IPS-18a (cell line): Measurements from ENCODE around the gene AMBRA1.
"Not testable (repeated sequence)": the region's sequence is repeated elsewhere in the genome, so short reads cannot be mapped to it uniquely, and the experiment has no call there.

ENCODE experiments used
- H3K27ac ChIP-seq: one replicate; pipeline ENCODE4 v1.5.1; 2013; ENCODE audit warnings: low read length
- H3K27me3 ChIP-seq: one replicate; pipeline ENCODE4 v1.6.1; 2013; ENCODE audit warnings: mild to moderate bottlenecking, low read length; ENCODE audit not compliant: control insufficient read depth, insufficient read depth
- H3K36me3 ChIP-seq: one replicate; pipeline ENCODE4 v1.6.1; 2013; ENCODE audit warnings: low read depth, low read length; ENCODE audit not compliant: control insufficient read depth
- H3K4me1 ChIP-seq: one replicate; pipeline ENCODE4 v1.6.1; 2013; ENCODE audit warnings: low read depth, low read length; ENCODE audit not compliant: control insufficient read depth
- H3K4me3 ChIP-seq: one replicate; pipeline ENCODE4 v1.5.1; 2013; ENCODE audit warnings: low read length
- H3K9ac ChIP-seq: one replicate; pipeline ENCODE4 v1.6.1; 2013; ENCODE audit warnings: mild to moderate bottlenecking, low read length, moderate library complexity
- H3K9me3 ChIP-seq: one replicate; pipeline ENCODE4 v1.6.1; 2013; ENCODE audit warnings: low read depth, low read length; ENCODE audit not compliant: control insufficient read depth

The AMBRA1 gene

DNA sequence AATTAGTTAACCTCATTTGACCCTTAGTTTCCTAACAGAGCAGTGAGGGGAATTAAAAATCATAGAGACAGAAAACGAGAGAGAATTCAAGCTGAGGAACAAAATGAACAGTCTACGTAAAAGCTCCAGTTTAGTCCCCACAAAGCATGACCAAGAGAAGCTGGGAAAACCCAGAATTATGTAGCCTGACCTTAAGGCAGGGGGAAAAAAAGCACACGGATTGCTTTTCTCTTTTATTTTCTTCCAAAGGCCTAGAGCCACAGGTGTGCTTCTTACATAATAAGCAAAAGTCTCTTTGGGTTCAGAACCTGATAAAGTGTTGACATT is 514 bp upstream of the AMBRA1 start:
- Histone ChIP-seq H3K9me3 (no peaks in the 10 kb centered on the region), H3K27ac (peak overlapping the region; percentile 36), H3K4me1 (peaks cover 10% of the 10 kb centered on the region), H3K36me3 (no peaks in the 10 kb centered on the region), H3K27me3 (no peaks in the 10 kb centered on the region), H3K4me3 (peak overlapping the region; percentile 98), H3K9ac (peak overlapping the region; percentile 82)

GRCh38 chr11:46590740-46591605 is 2.9 kb downstream of the AMBRA1 start:
- Histone ChIP-seq H3K36me3 (no peaks in the 10 kb centered on the region), H3K9ac (no peak overlapping the region), H3K27me3 (no peaks in the 10 kb centered on the region), H3K27ac (no peak overlapping the region), H3K4me1 (peaks cover 10% of the 10 kb centered on the region), H3K9me3 (no peaks in the 10 kb centered on the region), H3K4me3 (no peak overlapping the region)

GRCh38 chr11:46588915-46589314 is 4.9 kb downstream of the AMBRA1 start:
- Histone ChIP-seq H3K36me3 (no peaks in the 10 kb centered on the region), H3K27me3 (no peaks in the 10 kb centered on the region), H3K4me3 (no peak overlapping the region), H3K9ac (no peak overlapping the region), H3K4me1 (peaks cover 6% of the 10 kb centered on the region), H3K27ac (no peak overlapping the region), H3K9me3 (no peaks in the 10 kb centered on the region)

GRCh38 chr11:46588131-46588530 is 5.7 kb downstream of the AMBRA1 start:
- Histone ChIP-seq H3K9ac (no peak overlapping the region), H3K36me3 (no peaks in the 10 kb centered on the region), H3K9me3 (no peaks in the 10 kb centered on the region), H3K27ac (no peak overlapping the region), H3K4me1 (peaks cover 5% of the 10 kb centered on the region), H3K27me3 (no peaks in the 10 kb centered on the region), H3K4me3 (no peak overlapping the region)

DNA sequence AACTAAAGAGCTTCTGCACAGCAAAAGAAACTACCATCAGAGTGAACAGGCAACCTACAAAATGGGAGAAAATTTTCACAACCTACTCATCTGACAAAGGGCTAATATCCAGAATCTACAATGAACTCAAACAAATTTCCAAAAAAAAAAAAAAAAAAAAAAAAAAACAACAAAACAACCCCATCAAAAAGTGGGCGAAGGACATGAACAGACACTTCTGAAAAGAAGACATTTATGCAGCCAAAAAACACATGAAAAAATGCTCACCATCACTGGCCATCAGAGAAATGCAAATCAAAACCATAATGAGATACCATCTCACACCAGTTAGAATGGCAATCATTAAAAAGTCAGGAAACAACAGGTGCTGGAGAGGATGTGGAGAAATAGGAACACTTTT is 10.3 kb downstream of the AMBRA1 start:
- H3K27ac ChIP-seq, H3K4me3 ChIP-seq, H3K9ac ChIP-seq, H3K36me3 ChIP-seq, H3K4me1 ChIP-seq, H3K27me3 ChIP-seq, H3K9me3 ChIP-seq: not testable (repeated sequence)

GRCh38 chr11:46582588-46582987 is 11.2 kb downstream of the AMBRA1 start:
- H3K36me3 ChIP-seq = no peaks in the 10 kb centered on the region
- no peak overlapping the region for H3K4me3 ChIP-seq
- H3K4me1 ChIP-seq = no peaks in the 10 kb centered on the region
- no peak overlapping the region for H3K9ac ChIP-seq
- no peaks in the 10 kb centered on the region for H3K27me3 ChIP-seq
- no peaks in the 10 kb centered on the region for H3K9me3 ChIP-seq
- H3K27ac ChIP-seq = no peak overlapping the region

DNA sequence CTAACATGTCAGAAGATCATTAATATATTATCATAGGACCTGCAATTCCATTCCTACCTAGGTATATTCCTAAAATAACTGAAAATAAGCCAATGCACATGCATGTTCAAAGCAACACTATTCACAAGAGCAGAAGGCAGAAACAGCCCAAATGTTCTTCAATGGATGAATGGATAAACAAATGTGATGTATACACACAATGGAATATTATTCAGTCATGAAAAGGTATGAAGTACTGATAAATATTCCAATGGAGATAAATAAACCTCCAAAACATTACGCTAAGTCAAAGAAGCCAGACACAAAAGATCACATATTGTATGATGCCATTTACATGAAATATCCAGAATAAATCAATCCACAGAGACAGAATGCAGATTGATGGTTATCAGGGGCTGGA is 16.8 kb downstream of the AMBRA1 start:
- no peak overlapping the region for H3K4me3 ChIP-seq
- H3K4me1 ChIP-seq = no peaks in the 10 kb centered on the region
- no peak overlapping the region for H3K27ac ChIP-seq
- no peaks in the 10 kb centered on the region for H3K27me3 ChIP-seq
- no peaks in the 10 kb centered on the region for H3K36me3 ChIP-seq
- no peak overlapping the region for H3K9ac ChIP-seq
- H3K9me3 ChIP-seq = no peaks in the 10 kb centered on the region

DNA sequence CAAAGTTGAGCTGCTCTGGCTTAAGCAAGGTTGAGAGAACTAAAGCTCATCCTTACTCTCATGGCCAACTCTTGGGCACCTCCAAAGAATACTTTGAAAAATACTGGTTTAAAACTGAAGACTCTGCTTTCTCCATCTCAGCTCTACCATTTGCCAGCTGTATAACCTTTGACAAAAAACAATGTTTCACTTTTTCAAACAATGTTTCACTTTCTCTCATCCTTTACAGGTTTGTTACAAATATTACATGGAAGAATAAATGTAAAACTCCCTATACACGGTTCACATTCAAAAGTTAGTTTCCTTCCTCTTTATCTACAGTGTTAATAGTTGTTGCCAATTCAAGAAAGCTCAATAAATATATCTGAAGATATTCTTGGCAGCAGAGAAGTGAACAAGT is 19.2 kb downstream of the AMBRA1 start:
- H3K9me3 ChIP-seq = no peaks in the 10 kb centered on the region
- H3K27ac ChIP-seq = no peak overlapping the region
- no peaks in the 10 kb centered on the region for H3K27me3 ChIP-seq
- H3K4me3 ChIP-seq = no peak overlapping the region
- no peaks in the 10 kb centered on the region for H3K4me1 ChIP-seq
- no peaks in the 10 kb centered on the region for H3K36me3 ChIP-seq
- H3K9ac ChIP-seq = no peak overlapping the region

DNA sequence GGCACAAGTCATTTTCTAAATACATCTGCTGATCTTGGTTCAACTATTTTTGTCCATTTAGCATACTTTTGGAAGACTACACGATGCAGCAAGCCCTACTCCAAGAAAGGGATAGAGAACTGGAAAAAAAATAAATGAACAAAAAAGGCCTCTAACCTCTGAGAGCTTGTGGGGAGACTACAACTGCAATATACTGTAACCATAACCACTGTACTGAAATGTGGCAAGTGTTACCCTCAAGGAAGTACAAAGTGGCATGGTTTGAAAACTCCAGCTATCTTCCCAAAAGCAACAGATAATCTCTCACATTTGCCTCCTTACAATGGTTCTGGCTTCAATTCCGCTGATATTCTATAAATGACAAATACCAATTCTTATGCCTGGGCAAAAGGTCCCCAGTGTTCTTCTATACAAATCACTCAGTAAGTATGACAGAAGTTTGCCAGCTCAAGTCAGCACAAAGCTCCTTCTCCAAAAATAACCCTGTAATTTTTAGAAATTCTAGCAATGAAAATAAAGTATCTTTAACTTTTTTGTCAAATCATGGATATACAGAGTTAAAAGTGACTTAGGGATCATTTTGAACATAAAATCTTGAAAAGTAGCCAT is 22.9 kb downstream of the AMBRA1 start:
- H3K36me3 ChIP-seq = no peaks in the 10 kb centered on the region
- H3K27ac ChIP-seq = no peak overlapping the region
- no peak overlapping the region for H3K4me3 ChIP-seq
- H3K27me3 ChIP-seq = no peaks in the 10 kb centered on the region
- H3K9me3 ChIP-seq = no peaks in the 10 kb centered on the region
- H3K4me1 ChIP-seq = no peaks in the 10 kb centered on the region
- no peak overlapping the region for H3K9ac ChIP-seq

DNA sequence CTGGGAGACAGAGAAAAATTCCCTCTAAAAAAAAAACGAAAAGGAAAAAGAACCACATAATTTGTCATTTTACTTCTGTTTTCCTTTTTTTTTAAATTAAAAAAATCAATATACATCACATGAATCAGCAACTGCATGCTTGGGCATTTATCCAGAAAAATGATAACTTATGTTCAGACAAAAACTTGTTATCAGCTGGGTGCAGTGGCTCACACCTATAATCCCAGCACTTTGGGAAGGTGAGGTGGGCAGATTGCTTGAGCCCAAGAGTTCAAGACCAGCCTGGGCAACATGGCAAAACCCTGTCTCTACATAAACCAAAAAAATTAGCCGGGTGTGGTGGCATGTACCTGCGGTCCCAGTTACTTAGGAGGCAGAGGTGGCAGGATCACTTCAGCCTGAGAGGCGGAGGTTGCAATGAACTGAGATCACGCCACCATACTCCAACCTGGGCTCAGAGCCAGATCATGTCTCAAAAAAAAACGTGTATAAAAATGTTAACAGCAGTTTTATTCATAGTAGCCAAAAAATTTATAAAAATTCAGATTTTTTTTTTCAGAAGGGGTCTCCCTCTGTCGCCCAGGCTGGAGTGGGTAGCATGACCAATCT is 28.5 kb downstream of the AMBRA1 start:
- Histone ChIP-seq H3K27me3 (no peaks in the 10 kb centered on the region), H3K9ac (no peak overlapping the region), H3K36me3 (no peaks in the 10 kb centered on the region), H3K9me3 (no peaks in the 10 kb centered on the region), H3K4me1 (no peaks in the 10 kb centered on the region), H3K4me3 (no peak overlapping the region), H3K27ac (no peak overlapping the region)

GRCh38 chr11:46564459-46564858 is 29.4 kb downstream of the AMBRA1 start:
- H3K27me3 ChIP-seq = no peaks in the 10 kb centered on the region
- H3K27ac ChIP-seq = no peak overlapping the region
- no peaks in the 10 kb centered on the region for H3K36me3 ChIP-seq
- no peak overlapping the region for H3K9ac ChIP-seq
- no peak overlapping the region for H3K4me3 ChIP-seq
- H3K9me3 ChIP-seq = no peaks in the 10 kb centered on the region
- H3K4me1 ChIP-seq = no peaks in the 10 kb centered on the region

DNA sequence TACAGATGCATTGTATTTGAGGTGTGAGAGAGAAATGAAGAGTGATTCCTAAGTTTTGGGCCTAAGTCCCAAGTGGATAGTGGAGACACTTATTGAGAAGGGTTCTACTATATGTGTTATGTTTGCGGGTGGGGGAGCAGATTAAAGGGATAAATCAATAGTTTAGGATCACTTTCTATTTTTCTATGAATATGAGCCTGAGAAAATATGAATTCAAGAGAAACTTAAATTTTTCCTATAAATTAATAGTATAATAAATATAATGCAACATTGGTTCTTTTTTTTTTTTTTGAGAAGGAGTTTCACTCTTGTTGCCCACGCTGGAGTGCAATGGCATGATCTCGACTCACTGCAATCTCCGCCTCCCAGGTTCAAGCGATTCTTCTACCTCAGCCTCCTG is 31.3 kb downstream of the AMBRA1 start:
- H3K4me3 ChIP-seq = no peak overlapping the region

More for the DNA sequence above, 31.3 kb downstream of the AMBRA1 start:
- Histone ChIP-seq H3K36me3 (no peaks in the 10 kb centered on the region), H3K27ac (no peak overlapping the region), H3K9me3 (no peaks in the 10 kb centered on the region), H3K27me3 (no peaks in the 10 kb centered on the region), H3K9ac (no peak overlapping the region), H3K4me1 (no peaks in the 10 kb centered on the region)
